K562 (cell line): ENCODE data around the gene GRIN1. TPM values are rescaled to one million over a fixed set of nuclear protein-coding genes. Genes with fewer than 3 reads are reported as not detected.

ENCODE experiments used
- HDAC8 ChIP-seq: fragments of 450-650 bp; IDR thresholded peaks from 2 replicates; pipeline ENCODE4 v1.6.1; 2016; ENCODE audit warnings: mild to moderate bottlenecking, missing genetic modification characterization, moderate library complexity, missing compliant biosample characterization
- MGA ChIP-seq: fragments of 450-650 bp; IDR thresholded peaks from 2 replicates; pipeline ENCODE4 v1.6.1; 2016; ENCODE audit warnings: mild to moderate bottlenecking, moderate library complexity
- MNT ChIP-seq, 2 experiments: fragments of 450-650 bp; conservative IDR thresholded peaks; 2 replicates each; pipeline ENCODE4 v1.6.1; 2017; ENCODE audit warnings: mild to moderate bottlenecking in 2 of 2, moderate library complexity in 2 of 2
- MXI1 ChIP-seq: IDR thresholded peaks from 2 replicates; pipeline ENCODE4 v1.6.1; 2011; ENCODE audit warnings: low read depth, mild to moderate bottlenecking, improper control_type of control experiment, low read length
- NR3C1 ChIP-seq: sonication (generic); formaldehyde crosslinking; IDR thresholded peaks from 2 replicates; pipeline ENCODE4 v1.8.1; 2022; ENCODE audit warnings: missing genetic modification reagents
- PCBP1 ChIP-seq: fragments of 200-400 bp; formaldehyde crosslinking; IDR thresholded peaks from 2 replicates; pipeline ENCODE4 v1.6.1; 2018; ENCODE audit warnings: mild to moderate bottlenecking, low read depth, low read length; ENCODE audit not compliant: poor library complexity, severe bottlenecking
- SAP30 ChIP-seq: fragments of 200-600 bp; sonication (generic); IDR thresholded peaks from 2 replicates; pipeline ENCODE4 v1.6.1; 2012; ENCODE audit warnings: borderline replicate concordance, low read depth, mild to moderate bottlenecking, moderate library complexity, low read length, control low read depth, inconsistent platforms; ENCODE audit not compliant: insufficient read depth, poor library complexity, severe bottlenecking
- TEAD2 ChIP-seq: fragments of 450-650 bp; IDR thresholded peaks from 2 replicates; pipeline ENCODE4 v1.6.1; 2016; ENCODE audit warnings: missing genetic modification characterization, control low read depth, missing compliant biosample characterization
- ZFP30 ChIP-seq: fragments of 250-450 bp; sonication (Bioruptor Pico); IDR thresholded peaks from 2 replicates; pipeline ENCODE4 v1.8.0; 2022; ENCODE audit warnings: moderate library complexity, mild to moderate bottlenecking, inconsistent platforms, borderline replicate concordance
- ZNF395 ChIP-seq: fragments of 200-800 bp; sonication (Bioruptor generic); IDR thresholded peaks from 2 replicates; pipeline ENCODE4 v1.6.1; 2017; ENCODE audit warnings: missing genetic modification characterization, missing compliant biosample characterization
- ZNF584 ChIP-seq: fragments of 200-800 bp; sonication (Bioruptor generic); IDR thresholded peaks from 2 replicates; pipeline ENCODE4 v1.6.1; 2016; ENCODE audit warnings: low read depth, mild to moderate bottlenecking, missing genetic modification characterization, missing compliant biosample characterization
- polyA plus RNA-seq, 8 experiments: library from polyadenylated mRNA; depleted of rRNA in 4 of 8; stranded (reverse) in 5 of 8; unstranded in 3 of 8; fragments of >200 nt; fragmentation: Nextera tagmentation in 2 of 8; fragmentation: Illumina TruSeq in 1 of 8; extraction: Ambion mirVana in 2 of 8; extraction: Trizol in 1 of 8; gene quantifications; 2 replicates each; pipeline versions ENCODE4 v1.2.1 to v1.2.3, GENCODE V29; 2011 to 2014; ENCODE audit warnings: inconsistent platforms in 1 of 8, missing spikeins in 1 of 8
- total RNA-seq, 7 experiments: library from RNA; depleted of rRNA in 6 of 7; stranded (reverse); fragments of >200 nt in 6 of 7; fragmentation: Illumina TruSeq in 2 of 7; extraction: Trizol in 2 of 7; gene quantifications; 2 replicates each; pipeline versions ENCODE4 v1.2.1 to v1.2.3, GENCODE V29; 2011 to 2021; ENCODE audit warnings: low replicate concordance in 1 of 7

GRIN1 gene
- total and polyA plus RNA-seq, 9 of the 15 experiments (the other 6 are each of a cell fraction or from before 2014, with no cell fraction given), result 0.03 to 0.35 (median 0.16) TPM; not detected in 6

- TF ChIP-seq MNT (conservative IDR thresholded peaks at IDR 0.05), result peak; percentile 59 to 87; a peak in 3 of 4 replicates
- TF ChIP-seq ZFP30, result no peak
- TF ChIP-seq MXI1, result peak; percentile 45
- no peak for TF ChIP-seq PCBP1
- 0 out of 2 replicates have a peak, but pooled peaks have one; percentile 24 for TF ChIP-seq NR3C1 (CRISPR knock-in tag)
- TF ChIP-seq SAP30, result peak; percentile 84
- peak; percentile 55 for TF ChIP-seq MGA
- 0 out of 2 replicates have a peak, but pooled peaks have one; percentile 59 for TF ChIP-seq ZNF395 (CRISPR knock-in tag)
- TF ChIP-seq TEAD2 (tag), result no peak
- TF ChIP-seq HDAC8 (tag), result 0 out of 2 replicates have a peak, but pooled peaks have one; percentile 19
- no peak for TF ChIP-seq ZNF584 (CRISPR knock-in tag)
Measured at GRCh38 chr9:137114613-137115393, 24.2 kb upstream of the GRIN1 start, which contains the start of gene DPP7 (continued).
